Ishikawa (cell line): ENCODE results near the gene FOXB1.

Source experiments
- CEBPB ChIP-seq: IDR thresholded peaks from 2 replicates; pipeline ENCODE4 v1.6.1; 2012
- CREB1 ChIP-seq: IDR thresholded peaks from 2 replicates; pipeline ENCODE4 v1.6.1; 2012; ENCODE audit warnings: low read depth
- EGR1 ChIP-seq: IDR thresholded peaks from 2 replicates; pipeline ENCODE4 v1.6.1; 2012
- EP300 ChIP-seq: IDR thresholded peaks from 2 replicates; pipeline ENCODE4 v1.6.1; 2012; ENCODE audit warnings: borderline replicate concordance
- FOXM1 ChIP-seq: IDR thresholded peaks from 2 replicates; pipeline ENCODE4 v1.6.1; 2012; ENCODE audit warnings: low read depth, borderline replicate concordance
- NFIC ChIP-seq: IDR thresholded peaks from 2 replicates; pipeline ENCODE4 v1.6.1; 2012
- RAD21 ChIP-seq: IDR thresholded peaks from 2 replicates; pipeline ENCODE4 v1.6.1; 2012; ENCODE audit warnings: low read depth
- TAF1 ChIP-seq: IDR thresholded peaks from 2 replicates; pipeline ENCODE4 v1.6.1; 2012; ENCODE audit warnings: low read depth, mild to moderate bottlenecking
- TCF12 ChIP-seq: IDR thresholded peaks from 2 replicates; pipeline ENCODE4 v1.6.1; 2012; ENCODE audit warnings: low read depth
- TEAD4 ChIP-seq: IDR thresholded peaks from 2 replicates; pipeline ENCODE4 v1.6.1; 2012
- USF1 ChIP-seq: IDR thresholded peaks from 2 replicates; pipeline ENCODE4 v1.6.1; 2012
- YY1 ChIP-seq: IDR thresholded peaks from 2 replicates; pipeline ENCODE4 v1.6.1; 2012; ENCODE audit warnings: low read depth
- ZBTB7A ChIP-seq: IDR thresholded peaks from 2 replicates; pipeline ENCODE4 v1.6.1; 2012; ENCODE audit warnings: low read depth
- TF ChIP-seq, protein P1 (sequence below): IDR thresholded peaks from 2 replicates; pipeline ENCODE4 v1.6.1; 2012; ENCODE audit warnings: low read depth, mild to moderate bottlenecking
- TF ChIP-seq, protein P2 (sequence below): IDR thresholded peaks from 2 replicates; pipeline ENCODE4 v1.6.1; 2012

FOXB1 gene

GRCh38 chr15:59963925-59964324 is 40.2 kb upstream of the FOXB1 start:
- TF ChIP-seq CEBPB (no peak), ZBTB7A (no peak), USF1 (no peak), TCF12 (no peak), YY1 (no peak), FOXM1 (no peak), NFIC (no peak), TAF1 (no peak), RAD21 (no peak), EGR1 (no peak)
- TF ChIP-seq, protein P1, sequence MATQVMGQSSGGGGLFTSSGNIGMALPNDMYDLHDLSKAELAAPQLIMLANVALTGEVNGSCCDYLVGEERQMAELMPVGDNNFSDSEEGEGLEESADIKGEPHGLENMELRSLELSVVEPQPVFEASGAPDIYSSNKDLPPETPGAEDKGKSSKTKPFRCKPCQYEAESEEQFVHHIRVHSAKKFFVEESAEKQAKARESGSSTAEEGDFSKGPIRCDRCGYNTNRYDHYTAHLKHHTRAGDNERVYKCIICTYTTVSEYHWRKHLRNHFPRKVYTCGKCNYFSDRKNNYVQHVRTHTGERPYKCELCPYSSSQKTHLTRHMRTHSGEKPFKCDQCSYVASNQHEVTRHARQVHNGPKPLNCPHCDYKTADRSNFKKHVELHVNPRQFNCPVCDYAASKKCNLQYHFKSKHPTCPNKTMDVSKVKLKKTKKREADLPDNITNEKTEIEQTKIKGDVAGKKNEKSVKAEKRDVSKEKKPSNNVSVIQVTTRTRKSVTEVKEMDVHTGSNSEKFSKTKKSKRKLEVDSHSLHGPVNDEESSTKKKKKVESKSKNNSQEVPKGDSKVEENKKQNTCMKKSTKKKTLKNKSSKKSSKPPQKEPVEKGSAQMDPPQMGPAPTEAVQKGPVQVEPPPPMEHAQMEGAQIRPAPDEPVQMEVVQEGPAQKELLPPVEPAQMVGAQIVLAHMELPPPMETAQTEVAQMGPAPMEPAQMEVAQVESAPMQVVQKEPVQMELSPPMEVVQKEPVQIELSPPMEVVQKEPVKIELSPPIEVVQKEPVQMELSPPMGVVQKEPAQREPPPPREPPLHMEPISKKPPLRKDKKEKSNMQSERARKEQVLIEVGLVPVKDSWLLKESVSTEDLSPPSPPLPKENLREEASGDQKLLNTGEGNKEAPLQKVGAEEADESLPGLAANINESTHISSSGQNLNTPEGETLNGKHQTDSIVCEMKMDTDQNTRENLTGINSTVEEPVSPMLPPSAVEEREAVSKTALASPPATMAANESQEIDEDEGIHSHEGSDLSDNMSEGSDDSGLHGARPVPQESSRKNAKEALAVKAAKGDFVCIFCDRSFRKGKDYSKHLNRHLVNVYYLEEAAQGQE: no peak

GRCh38 chr15:59965741-59966140 is 38.4 kb upstream of the FOXB1 start:
- TF ChIP-seq TCF12: no peak
- TF ChIP-seq CEBPB: no peak
- TF ChIP-seq YY1: no peak
- TF ChIP-seq TEAD4: no peak
- no peak for TF ChIP-seq RAD21
- TF ChIP-seq ZBTB7A: no peak
- no peak for TF ChIP-seq USF1
- TF ChIP-seq, protein P2, sequence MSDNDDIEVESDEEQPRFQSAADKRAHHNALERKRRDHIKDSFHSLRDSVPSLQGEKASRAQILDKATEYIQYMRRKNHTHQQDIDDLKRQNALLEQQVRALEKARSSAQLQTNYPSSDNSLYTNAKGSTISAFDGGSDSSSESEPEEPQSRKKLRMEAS: no peak
- TF ChIP-seq EP300: no peak
- no peak for TF ChIP-seq NFIC
- TF ChIP-seq TAF1: no peak
- TF ChIP-seq EGR1: no peak
- no peak for TF ChIP-seq CREB1
- TF ChIP-seq FOXM1: no peak
- TF ChIP-seq, protein P1: no peak

DNA sequence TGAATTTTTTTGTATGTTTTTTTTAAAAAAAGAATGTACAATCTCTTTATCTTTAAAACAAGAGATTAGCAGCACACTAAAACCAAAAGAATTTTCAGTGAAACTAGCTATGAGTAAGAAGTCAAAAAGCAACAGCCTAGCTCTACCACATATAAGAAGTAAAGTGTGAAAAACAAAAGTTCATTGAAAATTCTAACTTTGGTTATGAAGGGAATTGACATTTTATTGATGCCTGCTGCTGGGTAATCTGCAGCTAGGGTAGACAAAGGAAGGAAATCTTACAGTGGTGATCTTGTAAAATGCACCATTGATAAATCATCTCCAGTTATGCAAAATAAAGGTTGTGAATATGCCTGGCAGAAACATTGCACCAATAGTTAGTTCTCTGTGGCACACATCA is 37.8 kb upstream of the FOXB1 start:
- TF ChIP-seq NFIC (no peak), TEAD4 (no peak), TAF1 (no peak), ZBTB7A (no peak), CEBPB (no peak), EGR1 (no peak), USF1 (no peak), CREB1 (no peak)
- TF ChIP-seq, protein P1: no peak
- TF ChIP-seq, protein P2: no peak

DNA sequence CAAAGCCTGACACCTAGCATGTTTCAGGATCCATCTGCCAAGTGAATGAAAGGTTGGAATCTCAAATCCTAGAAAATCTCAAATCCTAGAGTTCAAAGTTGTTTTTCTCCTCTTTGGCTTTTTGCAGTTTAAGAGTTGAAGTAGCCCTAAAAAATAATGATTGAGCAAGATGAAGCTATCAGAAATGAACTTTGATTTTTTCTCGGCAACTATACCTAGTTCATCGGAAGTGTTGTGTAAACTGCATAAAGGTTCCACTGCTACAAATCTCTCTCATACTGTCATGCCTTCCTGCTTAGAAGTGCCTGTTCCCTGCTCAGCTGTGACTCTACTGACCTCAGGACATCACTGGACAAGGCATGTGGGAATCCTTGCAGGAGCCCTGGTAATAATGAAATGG is 35.8 kb upstream of the FOXB1 start:
- TF ChIP-seq CREB1 (no peak), ZBTB7A (no peak), USF1 (no peak), FOXM1 (no peak), RAD21 (no peak), TAF1 (no peak), NFIC (no peak), TEAD4 (no peak), TCF12 (no peak), CEBPB (no peak), EP300 (no peak), EGR1 (no peak), YY1 (no peak)
- TF ChIP-seq, protein P1: no peak
- TF ChIP-seq, protein P2: no peak
